DOHH2 (cell line): Measurements from ENCODE around the gene TSC22D4.

ENCODE experiments used
- H3F3A ChIP-seq: fragments of 200-600 bp; sonication (generic), shearing (Covaris generic); 2 replicates; pipeline ENCODE4 v1.6.0; 2016; ENCODE audit warnings: antibody characterized with exemption, mild to moderate bottlenecking; ENCODE audit not compliant: control insufficient read depth, insufficient read depth
- H3K27ac ChIP-seq: fragments of 200-600 bp; sonication (generic); 2 replicates; pipeline ENCODE4 v1.5.1; 2014; ENCODE audit warnings: low read depth, mild to moderate bottlenecking, low read length, moderate library complexity
- H3K27me3 ChIP-seq: fragments of 200-600 bp; sonication (generic); 2 replicates; pipeline ENCODE4 v1.6.1; 2014; ENCODE audit warnings: mild to moderate bottlenecking, low read length, mixed read lengths; ENCODE audit not compliant: control insufficient read depth
- H3K36me3 ChIP-seq: fragments of 200-600 bp; sonication (generic); 2 replicates; pipeline ENCODE4 v1.6.1; 2014; ENCODE audit warnings: mild to moderate bottlenecking, low read length, moderate library complexity, mixed read lengths; ENCODE audit not compliant: control insufficient read depth
- H3K4me1 ChIP-seq: fragments of 200-600 bp; sonication (generic); 2 replicates; pipeline ENCODE4 v1.6.1; 2014; ENCODE audit warnings: mild to moderate bottlenecking, low read length, mixed read lengths; ENCODE audit not compliant: control insufficient read depth
- H3K4me2 ChIP-seq: fragments of 200-600 bp; sonication (generic); 2 replicates; pipeline ENCODE4 v1.6.0; 2014; ENCODE audit warnings: mild to moderate bottlenecking, low read length, moderate library complexity
- H3K4me3 ChIP-seq: fragments of 200-600 bp; sonication (generic); 2 replicates; pipeline ENCODE4 v1.5.1; 2014; ENCODE audit warnings: mild to moderate bottlenecking, low read length, mixed read lengths
- H3K79me2 ChIP-seq: fragments of 200-600 bp; sonication (generic); 2 replicates; pipeline ENCODE4 v1.6.1; 2014; ENCODE audit warnings: mild to moderate bottlenecking, low read length, mixed read lengths; ENCODE audit not compliant: control insufficient read depth
- H3K9me2 ChIP-seq: fragments of 200-600 bp; sonication (generic); replicated peaks from 2 replicates; pipeline ENCODE4 v1.6.1; 2014; ENCODE audit warnings: mild to moderate bottlenecking, low read length, mixed read lengths; ENCODE audit not compliant: control insufficient read depth
- H3K9me3 ChIP-seq: fragments of 200-600 bp; sonication (generic); 2 replicates; pipeline ENCODE4 v1.6.1; 2014; ENCODE audit warnings: antibody characterized with exemption, low read length, mixed read lengths; ENCODE audit not compliant: control insufficient read depth, insufficient read depth
- H4K20me1 ChIP-seq: fragments of 200-600 bp; sonication (generic); 2 replicates; pipeline ENCODE4 v1.6.0; 2014; ENCODE audit warnings: low read depth, mild to moderate bottlenecking, antibody characterized with exemption, low read length, moderate library complexity; ENCODE audit not compliant: control insufficient read depth, insufficient read depth
- CTCF ChIP-seq: fragments of 200-600 bp; sonication (generic); IDR thresholded peaks from one replicate; pipeline ENCODE4 v1.5.1; 2014; ENCODE audit warnings: antibody characterized with exemption, mild to moderate bottlenecking, low read depth, low read length; ENCODE audit not compliant: poor library complexity, severe bottlenecking
- EZH2phosphoT487 ChIP-seq: fragments of 200-600 bp; sonication (generic); IDR thresholded peaks from 2 replicates; pipeline ENCODE4 v1.6.1; 2017; ENCODE audit warnings: borderline replicate concordance, mild to moderate bottlenecking, antibody characterized with exemption, low read length, moderate library complexity, mixed read lengths

The TSC22D4 gene

GRCh38 chr7:100490483-100491191 is 11.6 kb upstream of the TSC22D4 start:
- Histone ChIP-seq H3K4me2 (no peak overlapping the region), H4K20me1 (no peaks in the 10 kb centered on the region), H3K27ac (no peak overlapping the region), H3K36me3 (no peaks in the 10 kb centered on the region), H3K27me3 (peaks cover 52% of the 10 kb centered on the region), H3K9me2 (no peaks in the 10 kb centered on the region), H3K9me3 (no peaks in the 10 kb centered on the region), H3K4me3 (no peak overlapping the region), H3K4me1 (peaks cover 33% of the 10 kb centered on the region), H3K79me2 (no peaks in the 10 kb centered on the region), H3F3A (no peaks in the 10 kb centered on the region)
- TF ChIP-seq EZH2phosphoT487: no peak
- no peak for TF ChIP-seq CTCF

GRCh38 chr7:100489824-100490223 is 10.8 kb upstream of the TSC22D4 start:
- Histone ChIP-seq H3K27me3 (peaks cover 49% of the 10 kb centered on the region), H3K27ac (no peak overlapping the region), H4K20me1 (no peaks in the 10 kb centered on the region), H3K4me1 (peaks cover 33% of the 10 kb centered on the region), H3K79me2 (no peaks in the 10 kb centered on the region), H3K9me3 (no peaks in the 10 kb centered on the region), H3K9me2 (no peaks in the 10 kb centered on the region), H3K36me3 (no peaks in the 10 kb centered on the region), H3F3A (no peaks in the 10 kb centered on the region; the same call in 1 of the 2 replicates), H3K4me3 (no peak overlapping the region), H3K4me2 (no peak overlapping the region)
- no peak for TF ChIP-seq CTCF
- TF ChIP-seq EZH2phosphoT487: no peak

- H3K79me2 ChIP-seq: no peaks in the 10 kb centered on the region
- TF ChIP-seq EZH2phosphoT487 (no peak), CTCF (no peak)
- H4K20me1 ChIP-seq: no peaks in the 10 kb centered on the region
- no peaks in the 10 kb centered on the region for H3K36me3 ChIP-seq
- no peaks in the 10 kb centered on the region; the same call in 1 of the 2 replicates for H3F3A ChIP-seq
- H3K27ac ChIP-seq: no peak overlapping the region
- H3K27me3 ChIP-seq: peaks cover 51% of the 10 kb centered on the region
- H3K9me2 ChIP-seq: no peaks in the 10 kb centered on the region
- no peak overlapping the region for H3K4me3 ChIP-seq
- H3K4me1 ChIP-seq: peaks cover 33% of the 10 kb centered on the region
- no peak overlapping the region for H3K4me2 ChIP-seq
- no peaks in the 10 kb centered on the region for H3K9me3 ChIP-seq
These were observed 10.1 kb upstream of the TSC22D4 start for GRCh38 chr7:100489121-100489520.
